SK-N-SH (cell line): ENCODE data around the gene GNAT3. TPM values are rescaled to one million over a fixed set of nuclear protein-coding genes. Genes with fewer than 3 reads are reported as not detected.

Source experiments
- CTCF ChIA-PET: fragments of 300-600, 350-600 bp; formaldehyde crosslinking; extraction: SDS; loops from one replicate; lab custom pipeline; 2021; lab: Yijun Ruan, JAX
- POLR2A ChIA-PET: fragments of 350-600 bp; sonication (Branson Sonifier 250); formaldehyde crosslinking; extraction: SDS; loops from one replicate; lab custom pipeline; 2020; ENCODE audit warnings: antibody characterized with exemption, inconsistent platforms; lab: Yijun Ruan, JAX
- DNase-seq: peaks from one replicate; pipeline ENCODE4 v3.0.0; 2012
- H2AFZ ChIP-seq: fragments of 200-600 bp; sonication (generic); 2 replicates; pipeline ENCODE4 v1.8.1; 2016; ENCODE audit warnings: antibody characterized with exemption, mild to moderate bottlenecking, low read depth
- H3F3A ChIP-seq: fragments of 200-600 bp; sonication (generic); replicated peaks from 2 replicates; pipeline ENCODE3; 2016; ENCODE audit warnings: antibody characterized with exemption, mild to moderate bottlenecking; ENCODE audit not compliant: insufficient read depth
- H3K27ac ChIP-seq, 2 experiments: fragments of 200-500 bp in 1 of 2; fragments of 200-600 bp in 1 of 2; sonication (Bioruptor generic) in 1 of 2; sonication (generic), shearing (Covaris generic) in 1 of 2; 2 replicates each; pipeline versions ENCODE4 v1.5.1 to v1.6.1; 2014 to 2016; ENCODE audit warnings: low read depth in 2 of 2, inconsistent platforms in 1 of 2, low read length in 1 of 2, mild to moderate bottlenecking in 1 of 2, mixed read lengths in 1 of 2
- H3K27me3 ChIP-seq: fragments of 200-600 bp; sonication (generic), shearing (Covaris generic); 2 replicates; pipeline ENCODE4 v1.6.1; 2016; ENCODE audit warnings: mixed run types; ENCODE audit not compliant: insufficient read depth
- H3K36me3 ChIP-seq, 2 experiments: fragments of 200-500 bp in 1 of 2; fragments of 200-600 bp in 1 of 2; sonication (Bioruptor generic) in 1 of 2; sonication (generic) in 1 of 2; replicated peaks in 1 of 2; 2 replicates each; pipeline versions ENCODE3 to v1.5.1; 2014 to 2016; ENCODE audit warnings: low read length in 1 of 2, mild to moderate bottlenecking in 1 of 2; ENCODE audit not compliant: insufficient read depth in 2 of 2, control insufficient read depth in 1 of 2
- H3K4me1 ChIP-seq, 2 experiments: fragments of 200-500 bp in 1 of 2; fragments of 200-600 bp in 1 of 2; sonication (Bioruptor generic) in 1 of 2; sonication (generic), shearing (Covaris generic) in 1 of 2; 2 replicates each; pipeline versions ENCODE4 v1.5.1 to v1.6.1; 2014 to 2016; ENCODE audit warnings: low read depth in 1 of 2, low read length in 1 of 2, mixed run types in 1 of 2; ENCODE audit not compliant: insufficient read depth in 2 of 2, control insufficient read depth in 1 of 2
- H3K4me2 ChIP-seq: fragments of 200-600 bp; sonication (generic), shearing (Covaris generic); 2 replicates; pipeline ENCODE4 v1.6.1; 2017; ENCODE audit warnings: mixed run types
- H3K4me3 ChIP-seq, 2 experiments: fragments of 200-500 bp in 1 of 2; fragments of 200-600 bp in 1 of 2; sonication (Bioruptor generic) in 1 of 2; sonication (generic), shearing (Covaris generic) in 1 of 2; 2 replicates each; pipeline versions ENCODE4 v1.5.1 to v1.8.1; 2014 to 2016; ENCODE audit warnings: low read depth in 2 of 2, inconsistent platforms in 1 of 2, low read length in 1 of 2, mild to moderate bottlenecking in 1 of 2, mixed read lengths in 1 of 2, moderate library complexity in 1 of 2
- H3K79me2 ChIP-seq: fragments of 200-600 bp; sonication (generic); 2 replicates; pipeline ENCODE4 v1.8.1; 2017; ENCODE audit warnings: mild to moderate bottlenecking; ENCODE audit not compliant: insufficient read depth
- H3K9ac ChIP-seq: fragments of 200-600 bp; sonication (generic); 2 replicates; pipeline ENCODE4 v1.6.1; 2017; ENCODE audit warnings: mixed run types
- H3K9me2 ChIP-seq: fragments of 200-600 bp; sonication (generic); 2 replicates; pipeline ENCODE4 v1.6.1; 2017; ENCODE audit warnings: mixed run types
- H3K9me3 ChIP-seq: fragments of 200-600 bp; sonication (generic); 2 replicates; pipeline ENCODE4 v1.6.1; 2017; ENCODE audit warnings: mixed run types, mild to moderate bottlenecking, moderate library complexity
- H4K20me1 ChIP-seq: fragments of 200-600 bp; sonication (generic); 2 replicates; pipeline ENCODE4 v1.6.1; 2017; ENCODE audit warnings: mild to moderate bottlenecking, mixed run types; ENCODE audit not compliant: insufficient read depth
- CHD2 ChIP-seq: fragments of 150-350 bp; IDR thresholded peaks from 2 replicates; pipeline ENCODE4 v1.6.1; 2018; ENCODE audit warnings: low read length; ENCODE audit not compliant: partially characterized antibody
- ELF1 ChIP-seq: IDR thresholded peaks from 2 replicates; pipeline ENCODE4 v1.4.0; 2012
- FOSL2 ChIP-seq: IDR thresholded peaks from 2 replicates; pipeline ENCODE4 v1.4.0; 2012; ENCODE audit warnings: low read depth, mild to moderate bottlenecking, moderate library complexity, borderline replicate concordance
- FOXM1 ChIP-seq: IDR thresholded peaks from 2 replicates; pipeline ENCODE4 v1.4.0; 2012; ENCODE audit warnings: low read depth, mild to moderate bottlenecking
- GABPA ChIP-seq: IDR thresholded peaks from 2 replicates; pipeline ENCODE4 v1.4.0; 2012; ENCODE audit warnings: low read depth, mild to moderate bottlenecking
- JUND ChIP-seq: IDR thresholded peaks from 2 replicates; pipeline ENCODE4 v1.4.0; 2012
- MAX ChIP-seq: IDR thresholded peaks from 2 replicates; pipeline ENCODE4 v1.4.0; 2012; ENCODE audit warnings: low read depth
- NFIC ChIP-seq: IDR thresholded peaks from 2 replicates; pipeline ENCODE4 v1.4.0; 2012; ENCODE audit warnings: borderline replicate concordance
- PBX3 ChIP-seq: IDR thresholded peaks from 2 replicates; pipeline ENCODE4; 2012
- POLR2AphosphoS5 ChIP-seq: IDR thresholded peaks from 2 replicates; pipeline ENCODE4 v1.6.1; 2012; ENCODE audit warnings: low read depth, low read length
- REST ChIP-seq: IDR thresholded peaks from 2 replicates; pipeline ENCODE4 v1.6.1; 2012; ENCODE audit warnings: mild to moderate bottlenecking, low read depth, low read length, moderate library complexity
- SMC3 ChIP-seq: IDR thresholded peaks from 2 replicates; pipeline ENCODE4 v1.6.1; 2012; ENCODE audit warnings: low read depth, low read length, improper control_type of control experiment
- TCF12 ChIP-seq: IDR thresholded peaks from 2 replicates; pipeline ENCODE4 v1.4.0; 2012
- ZBTB33 ChIP-seq: IDR thresholded peaks from 2 replicates; pipeline ENCODE4 v1.4.0; 2012; ENCODE audit warnings: low read depth, borderline replicate concordance
- WGBS: methylation state at CpG from one replicate; pipeline ENCODE4 v1.1.6; 2017; ENCODE audit warnings: low lambda C conversion rate; 5-methylcytosine and 5-hydroxymethylcytosine counted together
- polyA plus RNA-seq, 3 experiments: library from polyadenylated mRNA; depleted of rRNA; stranded (reverse); fragments of >200 nt; gene quantifications; 2 replicates each; pipeline ENCODE4 v1.2.3, GENCODE V29; 2012

GNAT3 gene
- polyA plus RNA-seq, 1 of the 3 experiments (the other 2 are of a cell fraction): not detected

GRCh38 chr7:80415114-80415513, 96.8 kb downstream of the GNAT3 start:
- POLR2A ChIA-PET: no interaction called here
- CTCF ChIA-PET: no interaction called here
- no peaks in the 10 kb centered on the region for H4K20me1 ChIP-seq

GRCh38 chr7:80414331-80414730, 97.5 kb downstream of the GNAT3 start:
- Histone ChIP-seq H3K4me3 (no peak overlapping the region), H3K9me3 (peaks cover 8% of the 10 kb centered on the region; the same call in 1 of the 2 replicates), H3K4me2 (no peak overlapping the region), H3K4me1 (peaks cover 8 to 9% of the 10 kb centered on the region in 2 experiments; a peak in 3 of 4 replicates), H3K9me2 (no peaks in the 10 kb centered on the region), H4K20me1 (no peaks in the 10 kb centered on the region), H3F3A (peaks cover 10% of the 10 kb centered on the region), H3K9ac (no peak overlapping the region), H3K79me2 (no peaks in the 10 kb centered on the region), H3K27ac (no peak overlapping the region), H3K36me3 (no peaks in the 10 kb centered on the region), H3K27me3 (no peaks in the 10 kb centered on the region), H2AFZ (no peak overlapping the region)
- POLR2A ChIA-PET: no interaction called here
- CTCF ChIA-PET: no interaction called here
- DNase-seq: no peak
- 95% methylated on average over 2 of the region's 2 CpGs for WGBS
- TF ChIP-seq ZBTB33 (no peak), GABPA (no peak), JUND (no peak), MAX (no peak), FOSL2 (no peak), FOXM1 (no peak), TCF12 (no peak), POLR2AphosphoS5 (no peak), SMC3 (no peak), PBX3 (no peak), NFIC (no peak), CHD2 (no peak), ELF1 (no peak)

More at GRCh38 chr7:80415114-80415513, 96.8 kb downstream of the GNAT3 start:
- no peak for DNase-seq
- Histone ChIP-seq H3K4me1 (peaks cover 8 to 9% of the 10 kb centered on the region in 2 experiments; a peak in 3 of 4 replicates), H3K79me2 (no peaks in the 10 kb centered on the region), H3K27ac (no peak overlapping the region), H3K4me3 (no peak overlapping the region), H2AFZ (no peak overlapping the region; the same call in 1 of the 2 replicates), H3K4me2 (no peak overlapping the region), H3K9me2 (no peaks in the 10 kb centered on the region), H3F3A (peaks cover 6% of the 10 kb centered on the region), H3K36me3 (no peaks in the 10 kb centered on the region), H3K9me3 (peaks cover 8% of the 10 kb centered on the region; the same call in 1 of the 2 replicates), H3K9ac (no peak overlapping the region), H3K27me3 (no peaks in the 10 kb centered on the region)
- 88% methylated on average over 3 of the region's 3 CpGs for WGBS
- no peak for TF ChIP-seq GABPA
- TF ChIP-seq JUND: no peak
- TF ChIP-seq FOXM1: no peak
- TF ChIP-seq MAX: no peak
- no peak for TF ChIP-seq REST
- TF ChIP-seq NFIC: no peak
- TF ChIP-seq ELF1: no peak
